Bone marrow (tissue), 2 donors: ENCODE measurements around the gene BICD1.

Source experiments
- DNase-seq, 2 donors: peaks; one replicate each; lab custom pipeline; 2025; lab: John Stamatoyannopoulos, UW

BICD1 gene

DNA sequence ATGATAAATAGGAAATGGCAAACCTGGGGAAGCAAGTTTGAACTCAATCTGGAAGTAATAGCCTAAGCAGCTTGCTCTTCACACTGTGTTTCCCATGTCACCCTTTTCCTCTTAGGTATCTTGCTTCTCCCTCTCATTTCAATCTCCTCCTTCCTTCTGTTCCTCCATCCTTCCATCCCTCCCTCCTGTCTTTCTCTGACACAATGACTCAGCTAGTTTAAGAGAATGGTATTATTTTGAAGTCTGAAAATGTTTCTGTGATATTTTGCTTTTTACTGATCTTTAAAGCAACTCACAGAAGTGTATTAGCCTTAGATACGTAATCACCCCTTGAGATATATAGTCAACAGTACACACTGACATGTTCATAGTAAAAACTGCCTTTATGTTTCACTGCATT, 236.8 kb downstream of the BICD1 start:
- no peak for DNase-seq

DNA sequence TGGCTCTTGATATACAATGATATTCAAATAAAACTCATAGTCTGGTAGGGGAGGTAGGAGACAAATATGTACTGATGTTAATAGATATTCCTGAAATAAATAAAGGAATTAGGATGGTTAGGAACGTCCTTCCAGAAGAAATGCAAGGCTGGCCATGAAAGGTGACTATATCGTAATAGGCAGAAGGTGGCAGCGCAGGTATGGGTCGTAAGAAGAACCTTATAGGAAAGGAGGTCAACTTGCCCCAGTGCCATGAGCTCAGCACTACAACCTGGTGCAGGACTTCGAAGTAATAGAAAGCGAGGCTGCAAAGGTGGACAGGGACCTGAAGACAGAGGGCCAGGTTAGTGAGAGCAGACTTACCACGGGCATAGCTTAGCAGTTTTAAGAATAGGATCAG, 237.4 kb downstream of the BICD1 start:
- no peak for DNase-seq

DNA sequence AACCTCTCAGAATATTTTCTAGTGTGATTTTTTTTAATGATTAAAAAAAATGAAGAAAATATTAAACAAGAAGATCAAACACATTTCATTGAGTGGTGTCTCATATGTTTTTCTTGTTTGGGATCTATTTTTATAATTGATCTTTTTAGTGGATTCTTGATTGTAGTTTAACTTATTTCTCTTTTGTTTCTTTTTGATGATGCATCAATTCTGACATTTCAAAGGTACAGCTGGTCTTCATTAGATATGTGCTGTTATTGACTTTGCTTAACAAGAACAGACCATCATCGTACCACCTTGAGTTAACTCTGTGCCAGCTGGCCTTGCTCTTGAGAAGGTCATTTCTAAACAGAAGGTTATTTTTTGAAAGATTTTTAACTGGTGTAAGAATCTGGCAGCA, 246.9 kb downstream of the BICD1 start:
- no peak for DNase-seq

DNA sequence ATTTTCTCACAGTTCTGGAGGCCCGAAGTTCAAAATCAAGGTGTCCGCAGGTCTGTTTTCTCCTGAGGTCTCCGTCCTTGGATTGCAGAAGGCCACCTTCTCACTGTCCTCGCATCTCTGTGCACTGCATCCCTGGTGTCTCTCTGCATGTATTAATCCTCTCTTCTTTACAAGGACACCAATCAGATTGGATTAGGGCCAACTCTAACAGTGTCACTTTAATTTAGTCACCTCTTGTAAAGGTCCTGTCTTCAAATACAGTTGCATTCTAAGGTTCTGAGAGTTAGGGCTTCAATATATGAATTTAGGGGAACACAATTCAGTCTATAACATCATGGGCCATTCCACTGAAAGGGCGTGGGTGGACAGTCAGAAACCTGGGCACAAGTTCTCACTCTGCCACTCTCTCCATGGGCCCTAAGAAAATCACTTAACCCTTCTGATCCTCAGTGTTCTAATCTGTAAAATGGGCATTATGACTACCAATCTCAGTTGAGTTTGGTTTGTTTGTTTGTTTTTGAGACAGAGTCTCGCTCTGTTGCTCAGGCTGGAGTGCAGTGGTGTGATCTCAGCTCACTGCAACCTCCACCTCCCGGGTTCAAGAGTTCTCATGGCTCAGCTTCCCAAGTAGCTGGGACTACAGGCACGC, 251.1 kb downstream of the BICD1 start:
- DNase-seq, result no peak

- DNase-seq, result no peak
These were observed 254.3 kb downstream of the BICD1 start for GRCh38 chr12:32360956-32361355.

GRCh38 chr12:32362892-32363291, 256.2 kb downstream of the BICD1 start:
- no peak for DNase-seq

GRCh38 chr12:32365473-32366064, 258.9 kb downstream of the BICD1 start:
- peak in 1 of 2 donors; percentile 8 for DNase-seq

- DNase-seq, result no peak
These were observed 260.1 kb downstream of the BICD1 start for GRCh38 chr12:32366714-32367113.

GRCh38 chr12:32367381-32367780, 260.7 kb downstream of the BICD1 start:
- no peak for DNase-seq

DNA sequence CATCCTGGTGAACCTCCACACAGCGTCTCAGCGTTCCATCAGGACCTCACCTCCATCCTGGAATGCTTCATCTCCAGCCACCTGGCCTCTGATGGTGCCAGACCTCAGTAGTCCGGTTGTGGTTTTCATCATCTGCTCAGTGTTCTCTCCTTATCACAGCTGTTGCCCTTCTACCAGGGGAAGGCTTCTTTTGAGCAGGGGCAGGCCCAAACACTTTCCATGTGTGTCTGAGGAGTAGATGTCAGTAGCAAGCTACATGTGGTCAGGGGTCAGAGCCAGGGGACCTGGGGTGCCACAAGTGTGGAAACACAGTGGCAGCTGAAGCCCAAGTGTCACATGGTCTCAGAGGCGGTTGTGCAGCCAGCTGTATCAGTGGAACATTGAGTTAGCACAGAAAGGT, 262.6 kb downstream of the BICD1 start:
- no peak for DNase-seq

GRCh38 chr12:32377344-32378055, 270.9 kb downstream of the BICD1 start:
- DNase-seq, result no peak

GRCh38 chr12:32379213-32379612, 272.6 kb downstream of the BICD1 start:
- no peak for DNase-seq

- no peak for DNase-seq
These were observed 273.0 kb downstream of the BICD1 start for GRCh38 chr12:32379667-32380066.

DNA sequence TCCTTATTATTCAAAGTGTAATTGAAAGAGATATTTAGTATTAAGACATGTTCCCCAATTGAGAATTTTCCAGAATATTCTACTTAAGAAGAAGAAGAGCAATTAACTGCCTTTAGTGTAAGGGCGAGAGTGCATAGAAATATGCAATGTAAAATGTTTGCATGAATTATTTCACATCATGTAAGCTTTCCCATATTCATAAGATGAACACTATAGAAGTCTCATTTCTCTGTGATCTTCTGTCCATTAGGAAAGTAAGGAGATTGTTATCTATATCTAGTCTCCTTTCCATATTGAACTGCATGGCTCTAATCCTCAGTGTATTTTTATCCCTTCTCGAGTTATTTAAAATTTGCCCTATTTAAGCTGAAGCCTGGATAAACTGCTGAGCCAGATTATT, 275.6 kb downstream of the BICD1 start:
- no peak for DNase-seq

DNA sequence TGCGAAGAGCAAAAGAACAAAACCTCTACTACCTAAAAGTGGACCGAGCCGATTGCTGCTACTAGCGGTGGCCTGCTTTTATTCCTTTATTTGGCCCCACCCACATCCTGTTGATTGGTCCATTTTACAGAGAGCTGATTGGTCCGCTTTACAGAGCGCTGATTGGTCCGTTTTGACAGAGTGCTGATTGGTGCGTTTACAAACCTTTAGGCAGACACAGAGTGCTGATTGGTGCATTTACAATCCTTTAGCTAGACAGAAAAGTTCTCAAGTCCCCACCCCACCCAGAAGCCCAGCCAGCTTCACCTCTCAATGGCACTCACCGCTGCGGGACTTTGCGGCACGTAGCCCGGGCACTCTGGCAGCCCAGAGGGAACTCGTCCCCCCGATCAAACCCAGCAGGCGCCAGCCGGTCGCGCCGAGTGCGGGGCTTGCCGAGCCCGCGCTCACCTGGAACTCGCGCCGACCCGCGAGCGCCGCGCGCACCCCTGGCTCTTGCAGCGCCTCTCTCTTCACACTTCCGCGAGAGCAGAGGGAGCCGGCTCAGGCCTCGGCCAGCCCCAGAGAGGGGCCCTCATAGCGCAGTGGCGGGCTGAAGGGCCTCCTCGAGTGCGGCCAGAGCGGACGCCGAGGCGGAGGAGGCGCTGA, 284.0 kb downstream of the BICD1 start:
- DNase-seq, result no peak

- DNase-seq, result no peak
These were observed 288.4 kb downstream of the BICD1 start for GRCh38 chr12:32395026-32395425.

DNA sequence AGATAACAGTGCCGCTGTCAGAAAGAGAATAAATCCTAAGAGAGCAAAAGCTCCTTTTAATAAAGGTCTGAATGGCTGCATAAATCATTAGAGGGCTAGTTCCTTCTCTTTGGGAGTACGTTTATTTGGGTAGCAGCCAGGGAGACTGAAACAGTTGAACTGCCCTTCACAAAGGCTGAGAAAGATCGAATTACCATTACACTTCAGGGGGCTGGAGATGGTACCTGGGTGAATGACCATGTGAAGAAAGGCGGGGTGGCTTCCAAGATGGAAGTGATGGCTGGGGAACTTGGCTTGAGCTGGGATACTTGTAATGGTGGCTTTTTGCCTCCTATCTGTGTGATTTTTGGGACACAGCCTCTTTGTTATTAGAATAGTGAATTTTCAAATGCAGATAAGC, 291.0 kb downstream of the BICD1 start:
- DNase-seq, result no peak

- DNase-seq, result no peak
These were observed 291.5 kb downstream of the BICD1 start for GRCh38 chr12:32398181-32398580.

DNA sequence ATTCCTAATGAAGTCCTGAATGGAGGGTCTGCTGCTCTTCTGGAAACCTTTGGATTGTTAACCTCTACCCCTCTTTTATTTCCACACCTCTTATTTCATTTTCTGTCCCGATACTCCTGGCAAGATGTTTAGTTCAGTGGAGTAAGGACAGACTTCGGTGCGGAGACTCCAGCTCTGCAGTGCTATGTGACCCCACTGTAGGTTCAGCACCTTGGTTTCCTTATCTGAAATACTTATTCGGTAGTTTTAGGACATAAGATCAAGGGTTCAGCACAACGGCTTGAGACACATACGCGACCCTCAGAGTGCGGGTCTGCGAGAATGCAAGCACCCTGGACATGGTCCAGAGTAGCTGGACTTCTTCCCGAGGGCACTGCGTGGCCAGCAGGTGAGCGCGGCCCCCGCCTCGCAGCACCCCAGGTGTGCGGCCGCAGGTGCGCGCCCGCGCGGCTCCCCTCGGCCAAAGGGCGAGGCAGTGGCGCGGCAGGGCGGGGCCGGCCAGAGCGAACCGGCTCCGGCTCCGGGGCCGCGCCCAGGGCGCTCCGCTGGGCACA, 292.2 kb downstream of the BICD1 start:
- DNase-seq, result no peak

DNA sequence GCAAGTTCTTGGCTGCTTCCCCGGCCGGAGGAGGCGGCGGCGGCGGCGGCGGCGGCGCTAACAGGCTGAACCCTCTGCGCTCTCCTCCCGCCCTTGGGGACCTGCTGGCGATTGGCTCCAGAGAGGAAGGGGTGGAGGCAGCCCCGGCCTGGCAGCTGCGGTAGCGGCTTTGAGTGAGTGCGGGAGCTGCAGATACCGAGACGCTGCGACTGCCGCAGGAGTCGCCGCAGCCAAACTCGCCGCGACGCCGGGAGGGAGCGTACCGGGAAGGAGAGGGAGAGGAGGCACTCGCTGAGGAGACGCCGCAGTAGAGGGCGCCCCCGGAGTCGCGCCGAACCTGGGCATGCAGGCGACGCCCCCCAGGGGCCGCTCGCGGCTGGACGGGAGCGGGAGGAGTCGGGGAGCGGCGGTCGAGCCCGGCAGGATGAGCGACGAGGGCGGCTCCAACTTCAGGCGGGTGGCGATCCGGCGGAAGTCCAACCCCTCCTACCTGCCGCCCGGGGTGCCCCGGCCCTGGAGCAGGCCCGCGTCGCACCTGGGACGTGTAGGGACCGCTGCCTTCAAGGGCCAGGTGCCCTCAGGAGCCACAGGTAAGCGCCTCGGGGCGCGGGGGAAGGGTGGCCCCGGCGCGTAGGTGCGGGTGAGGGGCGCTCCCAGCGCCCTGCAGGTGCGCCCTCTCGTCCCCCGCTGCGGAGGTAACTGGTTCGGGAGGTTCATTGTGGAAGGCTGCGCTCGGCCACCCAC, 292.9 kb downstream of the BICD1 start, which contains the start of gene FGD4:
FGD4 (plus strand) TSS at position 189 of the 744 bp plus-strand sequence.
- DNase-seq, result peak; percentile 13 to 45

- DNase-seq, result no peak
These were observed 293.5 kb downstream of the BICD1 start for GRCh38 chr12:32400114-32400672.
